Measurements from ENCODE around the gene MYADML2.
"Not testable (repeated sequence)": the region's sequence is repeated elsewhere in the genome, so short reads cannot be mapped to it uniquely, and the experiment has no call there.

MYADML2 gene

GRCh38 chr17:81956607-81957589 is 9.9 kb upstream of the MYADML2 start:
- Histone ChIP-seq H3K4me1 (ENCODE audit: control insufficient read depth in 1 of 2, insufficient read depth in 1 of 2, low read depth in 1 of 2, low read length in 1 of 2) (peaks cover 9 to 19% of the 10 kb centered on the region in 2 experiments), H3K27ac (no peak overlapping the region), H3K27me3 (peaks cover 67% of the 10 kb centered on the region), H3K36me3 (no peaks in the 10 kb centered on the region), H3K9me3 (no peaks in the 10 kb centered on the region), H3K4me3 (ENCODE audit: low read depth in 1 of 2, low read length in 1 of 2) (no peak overlapping the region)
- TF ChIP-seq CTCF (IDR thresholded peaks at IDR 0.05) = no peak

- Histone ChIP-seq H3K4me1 (ENCODE audit: control insufficient read depth in 1 of 2, insufficient read depth in 1 of 2, low read depth in 1 of 2, low read length in 1 of 2) (peaks cover 9 to 16% of the 10 kb centered on the region in 2 experiments), H3K27me3 (peaks cover 63% of the 10 kb centered on the region), H3K36me3 (no peaks in the 10 kb centered on the region), H3K4me3 (ENCODE audit: low read depth in 1 of 2, low read length in 1 of 2) (no peak overlapping the region), H3K9me3 (no peaks in the 10 kb centered on the region), H3K27ac (no peak overlapping the region)
- TF ChIP-seq CTCF (IDR thresholded peaks at IDR 0.05) = no peak
Observed at GRCh38 chr17:81955756-81956544, 8.9 kb upstream of the MYADML2 start.

- no peak for TF ChIP-seq CTCF (IDR thresholded peaks at IDR 0.05)
- peaks cover 55% of the 10 kb centered on the region for H3K27me3 ChIP-seq
- no peak overlapping the region for H3K27ac ChIP-seq
- H3K36me3 ChIP-seq = no peaks in the 10 kb centered on the region
- no peaks in the 10 kb centered on the region for H3K9me3 ChIP-seq
- no peak overlapping the region for H3K4me3 ChIP-seq (ENCODE audit: low read depth in 1 of 2, low read length in 1 of 2)
- H3K4me1 ChIP-seq (ENCODE audit: control insufficient read depth in 1 of 2, insufficient read depth in 1 of 2, low read depth in 1 of 2, low read length in 1 of 2) = peaks cover 8 to 11% of the 10 kb centered on the region in 2 experiments
Observed at GRCh38 chr17:81955058-81955681, 8.1 kb upstream of the MYADML2 start.

GRCh38 chr17:81954131-81955057 is 7.4 kb upstream of the MYADML2 start:
- Histone ChIP-seq H3K4me3 (ENCODE audit: low read depth in 1 of 2, low read length in 1 of 2) (no peak overlapping the region), H3K27me3 (peaks cover 48% of the 10 kb centered on the region), H3K27ac (no peak overlapping the region), H3K36me3 (no peaks in the 10 kb centered on the region), H3K4me1 (ENCODE audit: control insufficient read depth in 1 of 2, insufficient read depth in 1 of 2, low read depth in 1 of 2, low read length in 1 of 2) (peaks cover 3 to 4% of the 10 kb centered on the region in 2 experiments), H3K9me3 (no peaks in the 10 kb centered on the region)
- TF ChIP-seq CTCF (IDR thresholded peaks at IDR 0.05) = no peak

- H3K36me3 ChIP-seq; H3K27ac ChIP-seq; H3K4me3 ChIP-seq (ENCODE audit: low read depth in 1 of 2, low read length in 1 of 2); H3K9me3 ChIP-seq; H3K4me1 ChIP-seq (ENCODE audit: control insufficient read depth in 1 of 2, insufficient read depth in 1 of 2, low read depth in 1 of 2, low read length in 1 of 2): not testable (repeated sequence)
- H3K27me3 ChIP-seq = peaks cover 38% of the 10 kb centered on the region
Observed at GRCh38 chr17:81953443-81953842, 6.4 kb upstream of the MYADML2 start.
